ENCODE measurements around the gene FRMPD2. TPM values are rescaled to one million over a fixed set of nuclear protein-coding genes. Genes with fewer than 3 reads are reported as not detected.

FRMPD2 gene
- total and polyA plus RNA-seq, 2 donors (not counting 3 experiments of a cell fraction or from before 2014, with no cell fraction given) = 0.42 TPM; not detected in 1

DNA sequence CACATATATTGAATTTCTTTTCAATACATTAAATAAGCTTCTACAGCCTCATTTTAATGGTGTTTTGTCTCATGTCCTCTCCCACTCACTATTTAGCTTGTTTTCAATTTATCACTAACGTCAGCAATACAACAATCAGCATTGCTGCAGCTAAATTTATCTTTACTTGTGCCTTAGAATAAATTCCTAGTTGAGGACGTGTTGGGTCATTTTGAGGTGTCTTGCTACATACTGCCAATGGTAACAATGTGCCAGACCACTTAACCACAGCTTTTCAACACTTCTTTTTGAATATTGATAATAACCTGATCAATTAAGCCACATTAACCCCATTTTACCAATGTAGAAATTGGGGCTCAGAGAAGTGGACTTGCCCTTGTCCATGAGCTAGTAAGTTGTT is 26.0 kb downstream of the FRMPD2 start:
- dilution Hi-C loops (cut with MboI; ENCODE audit: extremely low pct_ligation_motif_present, low sequenced_read_pairs) = no loop called here
- FAIRE-seq = no peak
- Histone ChIP-seq H3K4me3 (replicated peaks in 1 of 3; ENCODE audit: insufficient read depth in 1 of 3, low read depth in 1 of 3, low read length in 3 of 3) (no peak overlapping the region), H2AFZ (ENCODE audit: low read depth, low read length) (no peak overlapping the region), H3K36me3 (ENCODE audit: control insufficient read depth in 2 of 2, extremely low read depth in 1 of 2, insufficient read depth in 2 of 2, low read length in 2 of 2) (no peaks in the 10 kb centered on the region), H3K4me1 (ENCODE audit: control insufficient read depth, extremely low read depth, insufficient read depth, low read length) (peaks cover under 1% of the 10 kb centered on the region), H3K9ac (replicated peaks; ENCODE audit: extremely low read depth, insufficient read depth, low read length) (no peak overlapping the region), H3K27ac (ENCODE audit: insufficient read depth, low read depth, low read length) (no peak overlapping the region), H3K9me3 (replicated peaks; ENCODE audit: control insufficient read depth, insufficient read depth, low read length) (no peaks in the 10 kb centered on the region), H3K27me3 (ENCODE audit: control insufficient read depth in 2 of 2, insufficient read depth in 2 of 2, low read length in 2 of 2) (no peaks in the 10 kb centered on the region), H3K4me2 (ENCODE audit: insufficient read depth, low read length) (no peak overlapping the region), H3K9me1 (replicated peaks; ENCODE audit: control insufficient read depth, extremely low read depth, insufficient read depth, low read length) (no peaks in the 10 kb centered on the region), H3K79me2 (ENCODE audit: control insufficient read depth, insufficient read depth, low read length) (no peaks in the 10 kb centered on the region), H4K20me1 (replicated peaks; ENCODE audit: control insufficient read depth, extremely low read depth, insufficient read depth, low read length) (no peaks in the 10 kb centered on the region)
- CTCF ChIA-PET = interaction anchor here (1.0 kb wide), 1 partner anchor 13 kb away, joined by 3 read pairs; no protein-coding TSS in a partner anchor
- POLR2A ChIA-PET = no interaction called here
- no peak for DNase-seq (ENCODE audit: low read depth, low spot score)
- no TSS peak for BruUV-seq (replicated peaks)
- intact Hi-C loops (cut with micrococcal nuclease) = no loop called here
- TF ChIP-seq POLR2AphosphoS5 (IDR thresholded peaks at IDR 0.05; ENCODE audit: insufficient read depth, low read depth, low read length) (no peak), MYC (IDR thresholded peaks at IDR 0.05; ENCODE audit: low read depth, low read length) (no peak), FOS (IDR thresholded peaks at IDR 0.05; ENCODE audit: borderline replicate concordance, insufficient read depth, low read length) (no peak), POLR2A (IDR thresholded peaks at IDR 0.05; ENCODE audit: low read depth, low read length) (no peak), JUN (IDR thresholded peaks at IDR 0.05; ENCODE audit: borderline replicate concordance, insufficient read depth, insufficient read length, low read depth) (no peak), GATA2 (IDR thresholded peaks at IDR 0.05; ENCODE audit: insufficient read depth, insufficient read length, low read depth, low read length) (no peak), EZH2 (IDR thresholded peaks at IDR 0.05; ENCODE audit: borderline replicate concordance, low read depth, low read length, severe bottlenecking) (no peak)
- TF ChIP-seq, protein P1, sequence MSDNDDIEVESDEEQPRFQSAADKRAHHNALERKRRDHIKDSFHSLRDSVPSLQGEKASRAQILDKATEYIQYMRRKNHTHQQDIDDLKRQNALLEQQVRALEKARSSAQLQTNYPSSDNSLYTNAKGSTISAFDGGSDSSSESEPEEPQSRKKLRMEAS (IDR thresholded peaks at IDR 0.05; ENCODE audit: insufficient read depth, insufficient read length) = no peak
- TF ChIP-seq, protein P2, sequence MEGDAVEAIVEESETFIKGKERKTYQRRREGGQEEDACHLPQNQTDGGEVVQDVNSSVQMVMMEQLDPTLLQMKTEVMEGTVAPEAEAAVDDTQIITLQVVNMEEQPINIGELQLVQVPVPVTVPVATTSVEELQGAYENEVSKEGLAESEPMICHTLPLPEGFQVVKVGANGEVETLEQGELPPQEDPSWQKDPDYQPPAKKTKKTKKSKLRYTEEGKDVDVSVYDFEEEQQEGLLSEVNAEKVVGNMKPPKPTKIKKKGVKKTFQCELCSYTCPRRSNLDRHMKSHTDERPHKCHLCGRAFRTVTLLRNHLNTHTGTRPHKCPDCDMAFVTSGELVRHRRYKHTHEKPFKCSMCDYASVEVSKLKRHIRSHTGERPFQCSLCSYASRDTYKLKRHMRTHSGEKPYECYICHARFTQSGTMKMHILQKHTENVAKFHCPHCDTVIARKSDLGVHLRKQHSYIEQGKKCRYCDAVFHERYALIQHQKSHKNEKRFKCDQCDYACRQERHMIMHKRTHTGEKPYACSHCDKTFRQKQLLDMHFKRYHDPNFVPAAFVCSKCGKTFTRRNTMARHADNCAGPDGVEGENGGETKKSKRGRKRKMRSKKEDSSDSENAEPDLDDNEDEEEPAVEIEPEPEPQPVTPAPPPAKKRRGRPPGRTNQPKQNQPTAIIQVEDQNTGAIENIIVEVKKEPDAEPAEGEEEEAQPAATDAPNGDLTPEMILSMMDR (IDR thresholded peaks at IDR 0.05; ENCODE audit: extremely low read depth in 1 of 2, insufficient read depth in 1 of 2, low read depth in 1 of 2, low read length in 2 of 2) = no peak

Data from endothelial cell of umbilical vein (primary cell).